Upper lobe of left lung (tissue), 4 donors: Measurements from ENCODE around the gene GPR153.

Source experiments
- CTCF ChIP-seq, 6 experiments: fragments of 450-650 bp in 4 of 6; fragments of 200-600 bp in 2 of 6; sonication (generic) in 2 of 6; IDR thresholded peaks; one replicate each; pipeline ENCODE4 v1.5.1; 2016 to 2019; ENCODE audit warnings: antibody characterized with exemption in 6 of 6
- EP300 ChIP-seq, 4 donors: sonication (generic); formaldehyde crosslinking; IDR thresholded peaks; one replicate each; pipeline ENCODE4 v1.5.1; 2017; ENCODE audit warnings: antibody characterized with exemption in 4 of 4, control low read depth in 2 of 4
- POLR2A ChIP-seq, 4 donors: fragments of 450-650 bp; IDR thresholded peaks; one replicate each; pipeline ENCODE4 v1.5.1; 2016 to 2017; ENCODE audit warnings: antibody characterized with exemption in 4 of 4, mild to moderate bottlenecking in 2 of 4
- POLR2AphosphoS5 ChIP-seq, 2 donors: sonication (generic); formaldehyde crosslinking; IDR thresholded peaks; one replicate each; pipeline ENCODE4 v1.5.1; 2017; ENCODE audit warnings: antibody characterized with exemption in 2 of 2

GRCh38 chr1:6248161-6248776, 12.6 kb downstream of the GPR153 start:
- TF ChIP-seq CTCF (IDR thresholded peaks at IDR 0.05) (no peak), POLR2A (IDR thresholded peaks at IDR 0.05) (no peak), EP300 (IDR thresholded peaks at IDR 0.05) (no peak), POLR2AphosphoS5 (IDR thresholded peaks at IDR 0.05) (no peak)
